ENCODE data around the gene TSC1. TPM values are rescaled to one million over a fixed set of nuclear protein-coding genes. Genes with fewer than 3 reads are reported as not detected.

TSC1 gene
- total and polyA plus RNA-seq, 2 donors from 2014 or later, result 13.1 to 45.4 TPM

- no peak for FAIRE-seq
- DNase-seq, result no peak
- intact Hi-C loops (cut with DNase I), result no loop called here
- Histone ChIP-seq H3K27me3 (ENCODE audit: control insufficient read depth, insufficient read depth, low read length) (no peaks in the 10 kb centered on the region), H3K4me1 (ENCODE audit: control insufficient read depth in 2 of 3, insufficient read depth in 2 of 3, low read depth in 1 of 3, low read length in 3 of 3) (no peaks in the 10 kb centered on the region), H3K27ac (ENCODE audit: low read depth in 2 of 2, low read length in 2 of 2) (no peak overlapping the region), H3K4me3 (ENCODE audit: low read length in 3 of 3) (no peak overlapping the region), H3K9ac (ENCODE audit: low read length in 3 of 3) (no peak overlapping the region), H3K36me3 (ENCODE audit: control insufficient read depth in 2 of 3, insufficient read depth in 3 of 3, low read length in 3 of 3) (peaks cover 18 to 65% (median 53%) of the 10 kb centered on the region in 3 donors), H3K9me3 (ENCODE audit: control insufficient read depth in 2 of 3, insufficient read depth in 1 of 3, low read length in 3 of 3) (no peaks in the 10 kb centered on the region)
- no peak for TF ChIP-seq CTCF (IDR thresholded peaks at IDR 0.05; ENCODE audit: borderline replicate concordance, extremely low read depth, insufficient read depth)
These were observed 48.2 kb downstream of the TSC1 start for GRCh38 chr9:132896264-132896663.

GRCh38 chr9:132894862-132895835, 49.3 kb downstream of the TSC1 start:
- no peak for TF ChIP-seq CTCF (IDR thresholded peaks at IDR 0.05; ENCODE audit: borderline replicate concordance, extremely low read depth, insufficient read depth)
- Histone ChIP-seq H3K27ac (ENCODE audit: low read depth in 2 of 2, low read length in 2 of 2) (no peak overlapping the region), H3K36me3 (ENCODE audit: control insufficient read depth in 2 of 3, insufficient read depth in 3 of 3, low read length in 3 of 3) (peaks cover 8 to 54% (median 42%) of the 10 kb centered on the region in 3 donors), H3K9me3 (ENCODE audit: control insufficient read depth in 2 of 3, insufficient read depth in 1 of 3, low read length in 3 of 3) (no peaks in the 10 kb centered on the region), H3K4me1 (ENCODE audit: control insufficient read depth in 2 of 3, insufficient read depth in 2 of 3, low read depth in 1 of 3, low read length in 3 of 3) (no peaks in the 10 kb centered on the region), H3K9ac (ENCODE audit: low read length in 3 of 3) (no peak overlapping the region), H3K4me3 (ENCODE audit: low read length in 3 of 3) (no peak overlapping the region), H3K27me3 (ENCODE audit: control insufficient read depth, insufficient read depth, low read length) (no peaks in the 10 kb centered on the region)
- FAIRE-seq (no peak), DNase-seq (no peak)
- intact Hi-C loops (cut with DNase I), result no loop called here

- H3K27me3 ChIP-seq (ENCODE audit: control insufficient read depth, insufficient read depth, low read length), result no peaks in the 10 kb centered on the region
- no peak overlapping the region for H3K4me3 ChIP-seq (ENCODE audit: low read length in 3 of 3)
- FAIRE-seq (no peak), DNase-seq (no peak)
- no peak for TF ChIP-seq CTCF (IDR thresholded peaks at IDR 0.05; ENCODE audit: borderline replicate concordance, extremely low read depth, insufficient read depth)
- peaks cover 6 to 45% (median 35%) of the 10 kb centered on the region in 3 donors for H3K36me3 ChIP-seq (ENCODE audit: control insufficient read depth in 2 of 3, insufficient read depth in 3 of 3, low read length in 3 of 3)
- no peaks in the 10 kb centered on the region for H3K9me3 ChIP-seq (ENCODE audit: control insufficient read depth in 2 of 3, insufficient read depth in 1 of 3, low read length in 3 of 3)
- H3K9ac ChIP-seq (ENCODE audit: low read length in 3 of 3), result no peak overlapping the region
- no peak overlapping the region for H3K27ac ChIP-seq (ENCODE audit: low read depth in 2 of 2, low read length in 2 of 2)
- intact Hi-C loops (cut with DNase I), result no loop called here
- H3K4me1 ChIP-seq (ENCODE audit: control insufficient read depth in 2 of 3, insufficient read depth in 2 of 3, low read depth in 1 of 3, low read length in 3 of 3), result no peaks in the 10 kb centered on the region
These were observed 50.1 kb downstream of the TSC1 start for GRCh38 chr9:132894346-132894745.
